ENCODE data around the gene MICAL3.
"Not testable (repeated sequence)": the region's sequence is repeated elsewhere in the genome, so short reads cannot be mapped to it uniquely, and the experiment has no call there.

The MICAL3 gene

DNA sequence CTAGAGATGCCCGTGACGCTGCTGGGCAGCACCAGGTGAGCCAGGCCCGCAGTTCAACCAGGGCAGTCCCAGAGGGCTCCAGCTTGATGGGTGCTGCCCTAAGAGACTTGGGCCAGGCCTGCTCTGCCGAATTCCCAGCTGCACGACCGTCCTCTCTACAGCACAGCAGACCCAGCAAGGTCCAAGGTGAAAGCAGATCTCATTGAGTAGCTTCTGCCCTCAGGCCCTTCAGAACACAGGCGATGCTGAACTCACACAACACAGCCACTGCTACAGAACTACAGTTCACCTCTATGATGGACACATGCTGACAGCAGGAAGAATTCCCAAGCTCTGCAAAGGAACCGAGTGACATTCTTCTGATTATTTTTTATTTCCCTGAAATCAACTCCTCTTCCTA, 81.6 kb downstream of the MICAL3 start:
- TF ChIP-seq POLR2AphosphoS5 (IDR thresholded peaks at IDR 0.05; ENCODE audit: borderline replicate concordance, low read depth, low read length) (no peak), FOXP2 (optimal IDR thresholded peaks at IDR 0.05; ENCODE audit: control extremely low read depth, extremely low read length, insufficient read depth) (no peak), EZH2 (IDR thresholded peaks at IDR 0.05) (no peak)
- no peaks in the 10 kb centered on the region for H3K9me3 ChIP-seq (ENCODE audit: low read depth, low read length)
- no peak for DNase-seq (ENCODE audit: low read depth, low spot score)
- no peak overlapping the region for H3K27ac ChIP-seq
- H3K36me3 ChIP-seq (ENCODE audit: insufficient read depth, low read length) = no peaks in the 10 kb centered on the region
- no peak overlapping the region for H3K9ac ChIP-seq (ENCODE audit: insufficient read length)
- no peak overlapping the region for H3K4me3 ChIP-seq

DNA sequence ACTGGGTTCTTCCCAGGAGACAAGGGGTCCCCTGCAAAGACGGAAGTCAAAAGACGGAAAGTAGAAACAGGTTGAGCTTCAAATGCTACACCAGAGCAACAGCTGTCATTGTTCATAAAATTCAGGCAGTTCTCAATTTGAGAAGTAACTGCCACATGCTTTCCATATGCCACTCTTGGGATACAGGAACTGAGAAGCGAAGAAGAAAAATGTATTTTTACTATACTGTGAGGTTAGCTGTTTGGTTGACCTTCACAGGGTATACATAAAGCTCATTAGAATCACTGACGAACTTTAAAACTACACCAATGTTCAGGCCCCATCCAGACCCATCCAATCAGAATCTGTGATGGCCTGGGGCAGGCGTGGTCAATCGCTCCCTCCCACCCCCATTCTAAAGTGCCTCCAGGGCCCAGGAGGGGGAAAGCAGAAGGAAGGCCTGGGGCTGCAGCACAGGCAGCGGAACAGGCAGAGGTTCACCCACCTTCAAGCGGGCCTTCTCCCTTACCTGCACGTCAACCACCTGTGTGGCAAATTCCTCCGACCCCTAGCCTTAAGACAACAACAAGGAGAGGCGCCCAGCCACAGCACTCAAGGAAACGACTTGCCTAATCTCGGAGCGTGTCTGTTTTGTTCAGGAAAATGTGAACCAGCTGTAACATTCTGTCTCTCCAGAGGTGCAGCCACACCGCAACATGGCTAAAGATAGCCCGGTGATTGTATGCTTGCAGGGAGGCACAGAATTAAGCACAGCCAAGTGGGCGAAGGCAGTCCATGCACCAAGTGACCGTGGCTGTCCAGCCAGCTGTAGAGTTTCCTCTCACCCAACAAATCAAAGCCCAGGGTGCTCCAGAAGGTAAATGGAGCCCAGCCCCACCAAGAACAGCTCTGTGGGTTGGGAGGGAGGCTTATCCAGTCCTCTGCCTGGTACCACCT, 82.6 kb downstream of the MICAL3 start:
- TF ChIP-seq POLR2AphosphoS5 (IDR thresholded peaks at IDR 0.05; ENCODE audit: borderline replicate concordance, low read depth, low read length) (no peak), EZH2 (IDR thresholded peaks at IDR 0.05) (no peak), FOXP2 (optimal IDR thresholded peaks at IDR 0.05; ENCODE audit: control extremely low read depth, extremely low read length, insufficient read depth) (no peak)
- no peak overlapping the region for H3K9ac ChIP-seq (ENCODE audit: insufficient read length)
- no peak overlapping the region for H3K27ac ChIP-seq
- H3K9me3 ChIP-seq (ENCODE audit: low read depth, low read length) = no peaks in the 10 kb centered on the region
- peaks cover 4% of the 10 kb centered on the region; the same call in 1 of the 2 replicates for H3K36me3 ChIP-seq (ENCODE audit: insufficient read depth, low read length)
- no peak overlapping the region for H3K4me3 ChIP-seq
- DNase-seq (ENCODE audit: low read depth, low spot score) = no peak

DNA sequence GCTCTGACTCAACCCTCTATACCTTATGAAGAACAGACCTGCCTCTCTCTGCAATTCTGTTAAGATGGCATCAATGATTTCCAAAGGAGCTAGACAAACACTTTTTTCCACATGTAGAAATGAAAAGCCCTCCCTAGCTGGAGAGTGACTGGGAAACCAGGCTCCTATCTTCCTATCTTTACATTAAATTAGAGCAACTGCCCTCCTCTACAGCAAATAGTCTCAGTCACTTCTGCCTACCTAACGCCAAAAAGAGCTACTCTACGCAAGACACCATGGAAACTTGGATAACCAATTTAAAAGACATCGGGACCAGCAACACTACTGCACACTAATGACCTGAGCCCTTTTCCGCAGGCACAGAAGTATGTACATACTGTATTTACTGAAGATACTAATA, 84.8 kb downstream of the MICAL3 start:
- DNase-seq (ENCODE audit: low read depth, low spot score) = no peak
- H3K9me3 ChIP-seq (ENCODE audit: low read depth, low read length) = no peaks in the 10 kb centered on the region
- H3K36me3 ChIP-seq (ENCODE audit: insufficient read depth, low read length) = peaks cover 6% of the 10 kb centered on the region; the same call in 1 of the 2 replicates
- H3K27ac ChIP-seq = no peak overlapping the region
- no peak overlapping the region for H3K9ac ChIP-seq (ENCODE audit: insufficient read length)
- TF ChIP-seq POLR2AphosphoS5 (IDR thresholded peaks at IDR 0.05; ENCODE audit: borderline replicate concordance, low read depth, low read length) (no peak), EZH2 (IDR thresholded peaks at IDR 0.05) (no peak), FOXP2 (optimal IDR thresholded peaks at IDR 0.05; ENCODE audit: control extremely low read depth, extremely low read length, insufficient read depth) (no peak)
- no peak overlapping the region for H3K4me3 ChIP-seq

DNA sequence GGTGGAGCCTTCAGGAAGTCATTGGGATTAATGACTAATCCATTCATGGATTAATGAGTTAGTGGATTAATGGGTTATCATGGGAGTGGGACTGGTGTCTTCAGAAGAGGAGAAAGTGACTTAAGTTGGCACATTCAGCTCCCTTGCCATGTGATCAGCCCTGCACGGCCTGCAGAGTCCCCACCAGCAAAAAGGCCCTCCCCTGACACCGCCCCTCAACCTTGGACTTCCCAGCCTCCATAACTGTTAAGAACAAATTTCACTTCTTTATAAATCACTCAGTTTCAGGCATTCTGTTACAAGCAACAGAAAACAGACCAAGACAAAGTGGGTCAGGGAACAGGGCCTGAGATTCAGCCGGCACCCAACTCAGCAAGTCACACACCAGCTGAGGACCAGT, 85.3 kb downstream of the MICAL3 start:
- no peak for TF ChIP-seq FOXP2 (optimal IDR thresholded peaks at IDR 0.05; ENCODE audit: control extremely low read depth, extremely low read length, insufficient read depth)
- no peak for TF ChIP-seq EZH2 (IDR thresholded peaks at IDR 0.05)
- no peak for TF ChIP-seq POLR2AphosphoS5 (IDR thresholded peaks at IDR 0.05; ENCODE audit: borderline replicate concordance, low read depth, low read length)
- H3K9ac ChIP-seq (ENCODE audit: insufficient read length) = no peak overlapping the region
- H3K27ac ChIP-seq = no peak overlapping the region
- H3K9me3 ChIP-seq (ENCODE audit: low read depth, low read length) = no peaks in the 10 kb centered on the region
- no peak overlapping the region for H3K4me3 ChIP-seq
- DNase-seq (ENCODE audit: low read depth, low spot score) = no peak
- H3K36me3 ChIP-seq (ENCODE audit: insufficient read depth, low read length) = peaks cover 6% of the 10 kb centered on the region; the same call in 1 of the 2 replicates

DNA sequence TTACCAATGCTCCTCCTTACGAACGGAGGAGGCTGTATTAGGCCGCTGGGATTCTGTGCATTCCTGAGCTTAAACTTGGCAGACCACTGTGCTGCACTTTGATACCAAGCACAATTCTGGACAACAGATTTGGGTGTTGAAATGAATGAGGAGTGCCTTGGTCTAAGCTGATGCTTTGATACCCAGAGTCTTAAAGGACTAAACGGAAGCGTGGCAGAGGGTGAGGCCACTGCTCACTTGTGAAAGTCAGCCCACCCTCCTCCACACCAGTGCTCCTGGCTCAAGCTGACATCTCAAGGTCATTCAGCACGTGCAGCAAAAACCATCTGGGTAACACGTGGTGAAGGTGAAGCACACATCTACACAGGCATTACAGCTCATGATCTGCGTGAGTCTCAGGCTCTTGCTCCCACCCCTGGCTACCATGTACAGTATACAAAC, 85.9 kb downstream of the MICAL3 start:
- Histone ChIP-seq H3K9ac (ENCODE audit: insufficient read length) (no peak overlapping the region), H3K9me3 (ENCODE audit: low read depth, low read length) (no peaks in the 10 kb centered on the region), H3K4me3 (no peak overlapping the region), H3K36me3 (ENCODE audit: insufficient read depth, low read length) (peaks cover 6% of the 10 kb centered on the region; the same call in 1 of the 2 replicates), H3K27ac (no peak overlapping the region)
- DNase-seq (ENCODE audit: low read depth, low spot score) = no peak
- TF ChIP-seq FOXP2 (optimal IDR thresholded peaks at IDR 0.05; ENCODE audit: control extremely low read depth, extremely low read length, insufficient read depth) (no peak), EZH2 (IDR thresholded peaks at IDR 0.05) (no peak), POLR2AphosphoS5 (IDR thresholded peaks at IDR 0.05; ENCODE audit: borderline replicate concordance, low read depth, low read length) (no peak)

GRCh38 chr22:17932457-17932856, 91.9 kb downstream of the MICAL3 start:
- not testable (repeated sequence) for H3K9ac ChIP-seq (ENCODE audit: insufficient read length); H3K27ac ChIP-seq; H3K4me3 ChIP-seq

GRCh38 chr22:17931400-17931825, 92.9 kb downstream of the MICAL3 start:
- TF ChIP-seq FOXP2 (optimal IDR thresholded peaks at IDR 0.05; ENCODE audit: control extremely low read depth, extremely low read length, insufficient read depth) = no peak
- TF ChIP-seq POLR2AphosphoS5 (IDR thresholded peaks at IDR 0.05; ENCODE audit: borderline replicate concordance, low read depth, low read length) = no peak
- no peak for TF ChIP-seq EZH2 (IDR thresholded peaks at IDR 0.05)
- Histone ChIP-seq H3K4me3 (no peak overlapping the region), H3K9ac (ENCODE audit: insufficient read length) (no peak overlapping the region), H3K36me3 (ENCODE audit: insufficient read depth, low read length) (no peaks in the 10 kb centered on the region; the same call in 1 of the 2 replicates), H3K9me3 (ENCODE audit: low read depth, low read length) (no peaks in the 10 kb centered on the region), H3K27ac (no peak overlapping the region)
- no peak for DNase-seq (ENCODE audit: low read depth, low spot score)

More at GRCh38 chr22:17932457-17932856, 91.9 kb downstream of the MICAL3 start:
- not testable (repeated sequence) for H3K9me3 ChIP-seq (ENCODE audit: low read depth, low read length); DNase-seq (ENCODE audit: low read depth, low spot score); H3K36me3 ChIP-seq (ENCODE audit: insufficient read depth, low read length)

GRCh38 chr22:17930455-17931313, 93.7 kb downstream of the MICAL3 start:
- Histone ChIP-seq H3K9ac (ENCODE audit: insufficient read length) (no peak overlapping the region), H3K9me3 (ENCODE audit: low read depth, low read length) (no peaks in the 10 kb centered on the region), H3K27ac (no peak overlapping the region), H3K4me3 (no peak overlapping the region), H3K36me3 (ENCODE audit: insufficient read depth, low read length) (no peaks in the 10 kb centered on the region; the same call in 1 of the 2 replicates)
- TF ChIP-seq POLR2AphosphoS5 (IDR thresholded peaks at IDR 0.05; ENCODE audit: borderline replicate concordance, low read depth, low read length) = no peak
- no peak for TF ChIP-seq FOXP2 (optimal IDR thresholded peaks at IDR 0.05; ENCODE audit: control extremely low read depth, extremely low read length, insufficient read depth)
- TF ChIP-seq EZH2 (IDR thresholded peaks at IDR 0.05) = no peak
- DNase-seq (ENCODE audit: low read depth, low spot score) = no peak
